ENCODE data around the gene RTN4IP1.
A peak's percentile ranks its signal among the peaks of the same experiment; 100 is the strongest.

Gene RTN4IP1

DNA sequence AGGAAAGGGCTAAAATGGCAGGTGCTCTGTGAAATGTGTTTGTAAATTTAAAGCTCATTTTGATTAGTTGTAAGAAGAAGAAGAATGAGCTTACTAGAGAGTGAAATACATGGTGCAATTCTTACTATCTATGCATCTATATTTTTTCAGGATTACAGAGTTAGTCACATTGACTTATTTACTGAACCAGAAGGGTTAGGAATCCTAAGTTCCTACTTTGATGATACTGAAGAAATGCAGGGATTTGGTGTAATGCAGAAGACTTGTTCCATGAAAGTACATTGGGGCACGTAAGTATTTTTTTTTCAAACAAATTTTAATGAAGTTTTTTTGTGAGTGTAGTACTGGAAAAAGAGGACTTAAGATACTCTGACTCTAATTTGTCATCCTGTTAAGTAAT, 99.3 kb downstream of the RTN4IP1 start:
- TF ChIP-seq, protein P1, sequence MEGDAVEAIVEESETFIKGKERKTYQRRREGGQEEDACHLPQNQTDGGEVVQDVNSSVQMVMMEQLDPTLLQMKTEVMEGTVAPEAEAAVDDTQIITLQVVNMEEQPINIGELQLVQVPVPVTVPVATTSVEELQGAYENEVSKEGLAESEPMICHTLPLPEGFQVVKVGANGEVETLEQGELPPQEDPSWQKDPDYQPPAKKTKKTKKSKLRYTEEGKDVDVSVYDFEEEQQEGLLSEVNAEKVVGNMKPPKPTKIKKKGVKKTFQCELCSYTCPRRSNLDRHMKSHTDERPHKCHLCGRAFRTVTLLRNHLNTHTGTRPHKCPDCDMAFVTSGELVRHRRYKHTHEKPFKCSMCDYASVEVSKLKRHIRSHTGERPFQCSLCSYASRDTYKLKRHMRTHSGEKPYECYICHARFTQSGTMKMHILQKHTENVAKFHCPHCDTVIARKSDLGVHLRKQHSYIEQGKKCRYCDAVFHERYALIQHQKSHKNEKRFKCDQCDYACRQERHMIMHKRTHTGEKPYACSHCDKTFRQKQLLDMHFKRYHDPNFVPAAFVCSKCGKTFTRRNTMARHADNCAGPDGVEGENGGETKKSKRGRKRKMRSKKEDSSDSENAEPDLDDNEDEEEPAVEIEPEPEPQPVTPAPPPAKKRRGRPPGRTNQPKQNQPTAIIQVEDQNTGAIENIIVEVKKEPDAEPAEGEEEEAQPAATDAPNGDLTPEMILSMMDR (IDR thresholded peaks at IDR 0.05; ENCODE audit: extremely low read depth, missing control alignments) = no peak
- DNase-seq (ENCODE audit: low spot score) = no peak

DNA sequence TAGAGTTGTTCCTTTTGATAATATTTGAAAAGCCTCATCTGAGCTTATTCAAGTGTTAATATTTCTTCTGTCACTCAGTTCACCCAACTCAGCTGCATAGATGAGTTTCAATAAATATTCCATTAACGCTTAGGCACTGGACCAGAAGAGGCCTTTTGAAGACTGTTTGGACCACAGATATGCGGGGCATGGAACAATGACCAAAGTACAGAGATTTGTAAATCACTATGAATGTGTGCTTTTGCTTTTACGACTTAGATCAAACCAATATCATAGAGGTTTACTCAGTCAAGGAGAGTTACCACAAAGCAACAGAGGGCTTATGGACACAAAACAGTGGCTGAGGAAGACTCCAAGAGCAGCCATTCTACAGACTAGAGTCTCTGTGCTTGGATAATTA, 99.9 kb downstream of the RTN4IP1 start:
- no peak for DNase-seq (ENCODE audit: low spot score)

DNA sequence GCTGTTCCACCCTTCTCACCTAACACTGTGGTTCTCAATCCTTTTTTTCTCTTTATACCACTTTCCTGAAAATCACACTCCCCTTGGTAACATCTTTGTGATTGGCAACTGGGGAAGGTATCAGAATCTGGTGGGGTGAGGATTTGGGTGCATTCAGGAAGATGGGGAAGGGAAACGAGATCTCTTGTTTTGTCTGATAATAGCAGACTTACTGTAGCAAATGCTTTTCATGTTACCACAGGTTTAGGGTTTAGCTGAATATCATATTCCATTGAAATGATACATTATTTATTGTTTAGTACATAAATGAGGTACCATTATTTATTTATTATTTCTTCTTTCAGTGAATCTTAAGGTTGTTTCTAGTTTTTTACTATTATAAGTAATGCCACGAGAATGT, 100.8 kb downstream of the RTN4IP1 start:
- TF ChIP-seq, protein P1 (IDR thresholded peaks at IDR 0.05; ENCODE audit: extremely low read depth, missing control alignments) = no peak

More for the DNA sequence above, 99.9 kb downstream of the RTN4IP1 start:
- TF ChIP-seq, protein P1 (IDR thresholded peaks at IDR 0.05; ENCODE audit: extremely low read depth, missing control alignments) = no peak

DNA sequence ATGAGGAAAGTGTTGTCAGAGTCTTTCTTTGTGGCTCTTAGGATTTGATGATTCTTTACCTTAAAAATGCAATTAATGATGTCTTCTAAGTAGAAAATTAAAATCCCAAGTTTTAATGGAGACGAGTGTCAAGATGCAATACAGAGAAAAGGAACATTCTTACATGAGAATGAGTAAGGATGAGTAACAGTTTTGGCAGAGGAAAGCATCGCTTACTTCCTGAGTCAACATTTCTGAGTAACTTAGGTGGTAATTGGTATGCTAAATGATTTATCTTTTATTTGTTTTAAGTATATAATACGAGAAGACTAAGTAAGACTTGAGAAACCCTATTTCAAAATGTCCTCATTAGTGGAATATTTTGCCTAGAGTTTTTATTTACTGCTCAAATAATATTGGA, 101.3 kb downstream of the RTN4IP1 start:
- DNase-seq (ENCODE audit: low spot score) = no peak
- TF ChIP-seq, protein P1 (IDR thresholded peaks at IDR 0.05; ENCODE audit: extremely low read depth, missing control alignments) = no peak

More for the DNA sequence above, 100.8 kb downstream of the RTN4IP1 start:
- DNase-seq (ENCODE audit: low spot score) = no peak

DNA sequence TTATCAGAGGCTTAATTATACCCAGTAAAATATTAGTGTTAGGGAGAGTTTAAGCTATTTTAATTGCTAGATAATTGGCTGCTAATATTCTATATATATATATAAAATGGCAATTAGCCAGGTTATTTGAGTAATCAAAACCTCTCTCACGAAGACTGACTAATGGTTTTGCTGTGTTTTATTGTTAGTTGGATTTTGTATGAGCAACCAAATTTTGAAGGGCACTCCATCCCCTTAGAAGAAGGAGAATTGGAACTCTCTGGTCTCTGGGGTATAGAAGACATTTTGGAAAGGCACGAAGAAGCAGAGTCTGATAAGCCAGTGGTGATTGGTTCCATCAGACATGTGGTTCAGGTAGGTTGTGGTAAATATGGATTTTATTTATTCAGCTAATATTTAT, 102.2 kb downstream of the RTN4IP1 start:
- TF ChIP-seq, protein P1 (IDR thresholded peaks at IDR 0.05; ENCODE audit: extremely low read depth, missing control alignments) = no peak
- no peak for DNase-seq (ENCODE audit: low spot score)

DNA sequence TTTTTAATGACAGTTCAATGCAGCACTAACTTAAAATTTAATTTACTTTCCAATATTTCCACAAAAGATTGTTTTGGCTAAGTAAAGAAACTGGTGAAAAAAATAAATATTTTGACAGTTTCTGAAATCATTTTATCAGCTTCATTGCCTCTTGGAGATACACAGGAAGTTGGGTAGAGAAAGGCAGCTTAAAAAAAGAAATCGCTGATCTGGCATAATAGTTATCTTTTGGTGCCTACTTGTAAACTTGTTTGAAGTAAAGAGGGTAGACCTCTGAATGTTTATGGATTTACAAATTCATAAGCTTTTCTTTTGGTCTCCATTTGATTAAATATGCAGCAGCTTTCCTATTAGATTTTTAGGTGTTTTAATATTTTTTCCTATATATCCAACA, 103.4 kb downstream of the RTN4IP1 start:
- no peak for DNase-seq (ENCODE audit: low spot score)

DNA sequence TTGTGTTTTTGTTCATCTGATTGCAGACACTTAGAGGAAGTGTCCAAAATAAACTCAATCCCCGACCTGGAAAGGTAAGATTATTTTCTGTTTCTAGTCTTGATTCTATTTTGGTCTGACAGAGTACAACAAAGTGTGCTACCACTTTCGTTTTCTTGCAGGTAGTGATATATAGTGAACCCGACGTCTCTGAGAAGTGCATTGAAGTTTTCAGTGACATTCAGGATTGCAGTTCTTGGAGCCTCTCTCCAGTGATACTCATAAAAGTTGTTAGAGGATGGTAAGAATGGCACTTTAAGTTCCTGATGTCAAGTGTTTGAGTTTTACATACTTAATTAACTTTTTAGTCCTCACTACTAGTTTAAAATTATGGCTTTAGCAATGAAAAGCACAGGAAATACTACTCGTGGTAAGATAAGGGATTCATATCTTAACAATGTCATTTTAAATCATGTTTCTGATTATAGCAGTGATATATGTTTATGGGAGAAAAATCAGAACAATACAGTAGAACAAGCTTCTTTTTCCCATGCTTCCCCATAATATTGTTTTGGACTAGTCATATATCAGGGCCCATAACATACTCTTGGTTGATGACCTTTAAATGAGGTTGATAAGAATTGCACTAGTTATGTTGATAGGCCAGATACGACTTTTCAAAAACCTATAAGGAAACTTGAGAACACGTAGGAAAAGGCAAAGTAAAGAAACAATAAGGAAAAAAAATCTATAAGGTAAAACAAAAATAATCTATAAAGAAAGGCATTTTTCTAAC, 104.0 kb downstream of the RTN4IP1 start:
- TF ChIP-seq, protein P1 (IDR thresholded peaks at IDR 0.05; ENCODE audit: extremely low read depth, missing control alignments) = no peak
- peak; percentile 52 for DNase-seq (ENCODE audit: low spot score)

More for the DNA sequence above, 103.4 kb downstream of the RTN4IP1 start:
- TF ChIP-seq, protein P1 (IDR thresholded peaks at IDR 0.05; ENCODE audit: extremely low read depth, missing control alignments) = no peak

All from GM20000 (cell line).